NB4 (cell line): ENCODE results near the gene FAM20C.

Experiments used
- MYC ChIP-seq: IDR thresholded peaks from 2 replicates; pipeline ENCODE4 v1.6.1; 2011; ENCODE audit warnings: low read depth, low read length
- POLR2A ChIP-seq: IDR thresholded peaks from 2 replicates; pipeline ENCODE4 v1.6.1; 2011; ENCODE audit warnings: mild to moderate bottlenecking; ENCODE audit not compliant: insufficient read length; ENCODE audit errors: extremely low read depth
- TF ChIP-seq, protein P1 (sequence below): IDR thresholded peaks from one replicate; pipeline ENCODE4 v1.5.1; 2012; ENCODE audit warnings: low read depth, low read length
- TF ChIP-seq, protein P2 (sequence below): IDR thresholded peaks from 2 replicates; pipeline ENCODE4 v1.6.1; 2011; ENCODE audit warnings: low read depth, low read length

DNA sequence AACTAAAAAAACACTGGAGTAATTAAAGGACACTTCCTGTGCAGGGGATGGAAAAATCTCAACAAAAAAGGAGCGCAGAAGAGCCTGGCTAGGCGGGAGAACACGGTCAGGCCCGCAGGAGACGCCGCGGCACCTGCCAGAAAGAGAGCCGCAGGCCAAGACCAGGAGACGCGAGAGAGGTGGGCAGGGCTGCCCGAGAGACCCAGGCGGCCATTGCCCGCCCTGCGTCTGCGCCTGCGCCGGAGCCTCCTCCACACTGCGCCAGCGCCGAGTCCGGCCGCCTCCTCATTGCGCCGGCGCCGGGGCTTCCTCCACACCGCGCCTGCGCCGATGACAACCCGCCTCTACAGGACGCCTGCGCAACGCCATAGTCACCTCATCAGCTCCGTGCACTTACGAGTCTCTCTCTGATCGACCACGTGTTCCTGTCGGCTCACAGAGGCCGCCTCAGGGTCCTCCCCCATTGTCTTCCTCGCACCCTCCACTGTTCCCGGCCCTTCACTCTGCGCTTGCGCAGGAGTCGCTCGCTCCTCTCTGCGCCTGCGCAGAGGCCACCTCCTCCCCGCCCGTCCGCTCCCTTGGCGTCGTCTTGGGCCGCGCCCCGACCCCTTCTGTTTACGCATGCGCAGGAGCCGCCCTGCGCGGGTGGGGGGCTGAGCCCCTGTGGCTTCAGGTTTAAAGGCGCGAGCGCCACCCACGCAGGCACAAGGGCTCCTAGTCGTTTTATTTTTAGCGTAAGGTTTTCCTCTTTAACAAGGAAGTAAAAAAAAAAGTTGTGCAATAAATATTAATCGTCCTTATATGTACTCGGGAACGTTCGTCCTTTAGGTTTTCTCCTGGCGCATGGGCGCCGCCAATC, 43.2 kb upstream of the FAM20C start:
- TF ChIP-seq, protein P1, sequence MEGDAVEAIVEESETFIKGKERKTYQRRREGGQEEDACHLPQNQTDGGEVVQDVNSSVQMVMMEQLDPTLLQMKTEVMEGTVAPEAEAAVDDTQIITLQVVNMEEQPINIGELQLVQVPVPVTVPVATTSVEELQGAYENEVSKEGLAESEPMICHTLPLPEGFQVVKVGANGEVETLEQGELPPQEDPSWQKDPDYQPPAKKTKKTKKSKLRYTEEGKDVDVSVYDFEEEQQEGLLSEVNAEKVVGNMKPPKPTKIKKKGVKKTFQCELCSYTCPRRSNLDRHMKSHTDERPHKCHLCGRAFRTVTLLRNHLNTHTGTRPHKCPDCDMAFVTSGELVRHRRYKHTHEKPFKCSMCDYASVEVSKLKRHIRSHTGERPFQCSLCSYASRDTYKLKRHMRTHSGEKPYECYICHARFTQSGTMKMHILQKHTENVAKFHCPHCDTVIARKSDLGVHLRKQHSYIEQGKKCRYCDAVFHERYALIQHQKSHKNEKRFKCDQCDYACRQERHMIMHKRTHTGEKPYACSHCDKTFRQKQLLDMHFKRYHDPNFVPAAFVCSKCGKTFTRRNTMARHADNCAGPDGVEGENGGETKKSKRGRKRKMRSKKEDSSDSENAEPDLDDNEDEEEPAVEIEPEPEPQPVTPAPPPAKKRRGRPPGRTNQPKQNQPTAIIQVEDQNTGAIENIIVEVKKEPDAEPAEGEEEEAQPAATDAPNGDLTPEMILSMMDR = no peak
- TF ChIP-seq MYC (peak; percentile 87), POLR2A (peak; percentile 76)
- TF ChIP-seq, protein P2, sequence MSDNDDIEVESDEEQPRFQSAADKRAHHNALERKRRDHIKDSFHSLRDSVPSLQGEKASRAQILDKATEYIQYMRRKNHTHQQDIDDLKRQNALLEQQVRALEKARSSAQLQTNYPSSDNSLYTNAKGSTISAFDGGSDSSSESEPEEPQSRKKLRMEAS = peak; percentile 100
